ENCODE data around the gene HK2. TPM values are rescaled to one million over a fixed set of nuclear protein-coding genes. Genes with fewer than 3 reads are reported as not detected.

HK2 gene
- total RNA-seq, 5 donors from 2014 or later (not counting 1 experiment from before 2014, with no cell fraction given), result 8.6 to 14.4 (median 10.6) TPM

DNA sequence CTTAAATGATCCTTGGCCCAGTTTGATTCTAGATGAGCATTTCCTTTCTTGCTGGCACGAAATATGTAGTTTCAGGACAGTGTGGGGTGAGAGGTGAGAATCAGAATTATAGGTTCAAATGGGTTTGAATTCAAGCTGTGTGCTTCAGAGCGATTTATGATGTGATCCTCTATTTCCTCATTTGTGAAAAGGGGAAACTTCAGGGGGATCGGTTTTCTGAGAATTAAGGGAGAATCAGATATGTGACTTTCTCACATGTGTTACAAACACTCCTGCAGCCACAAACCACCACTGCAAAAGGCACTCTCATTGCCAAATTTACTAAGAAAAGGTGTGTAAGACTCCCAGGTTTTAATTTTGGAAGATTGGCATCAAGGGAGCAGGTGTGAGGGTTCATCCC is 24.4 kb downstream of the HK2 start:
- peaks cover 0 to 4% of the 10 kb centered on the region in 2 donors for H3K36me3 ChIP-seq (ENCODE audit: control insufficient read depth in 2 of 2, extremely low read depth in 1 of 2, insufficient read depth in 1 of 2, low read length in 1 of 2)
- no peak overlapping the region for H3K27ac ChIP-seq (ENCODE audit: low read length)
- WGBS (ENCODE audit: insufficient coverage), result 83% methylated on average over 1 of the region's 3 CpGs
- no peak overlapping the region for H3K4me3 Mint-ChIP-seq
- DNase-seq (no peak), ATAC-seq (replicated peaks in 1 of 4) (no peak)
- no peaks in the 10 kb centered on the region for H3K9me3 ChIP-seq
- no peak overlapping the region for H3K4me3 ChIP-seq (ENCODE audit: control insufficient read depth in 1 of 2, extremely low read depth in 1 of 2, low read length in 1 of 2)
- no peaks in the 10 kb centered on the region for H3K4me1 ChIP-seq (ENCODE audit: control insufficient read depth in 1 of 2, extremely low read depth in 1 of 2, insufficient read depth in 2 of 2, low read length in 2 of 2)
- POLR2A ChIA-PET, result interaction anchor here in 1 of 2 donors (0.6 kb wide), 1 partner anchor 21 kb away, joined by 4 read pairs; no protein-coding TSS in a partner anchor
- H3K27ac Mint-ChIP-seq, result no peak overlapping the region
- no peaks in the 10 kb centered on the region for H3K9me3 Mint-ChIP-seq
- CTCF ChIA-PET, result interaction anchor here (0.6 to 1.0 kb wide), 2 partner anchors 21 to 205 kb away, joined by 3 to 4 read pairs; no protein-coding TSS in a partner anchor
- peaks cover 17% of the 10 kb centered on the region for H3K36me3 Mint-ChIP-seq
- no peaks in the 10 kb centered on the region for H3K27me3 Mint-ChIP-seq
- peaks cover 0 to 33% (median 2%) of the 10 kb centered on the region in 3 donors for H3K4me1 Mint-ChIP-seq
- no peaks in the 10 kb centered on the region for H3K27me3 ChIP-seq (replicated peaks in 1 of 2; ENCODE audit: control insufficient read depth in 2 of 2, extremely low read depth in 1 of 2, insufficient read depth in 2 of 2, low read length in 1 of 2)

DNA sequence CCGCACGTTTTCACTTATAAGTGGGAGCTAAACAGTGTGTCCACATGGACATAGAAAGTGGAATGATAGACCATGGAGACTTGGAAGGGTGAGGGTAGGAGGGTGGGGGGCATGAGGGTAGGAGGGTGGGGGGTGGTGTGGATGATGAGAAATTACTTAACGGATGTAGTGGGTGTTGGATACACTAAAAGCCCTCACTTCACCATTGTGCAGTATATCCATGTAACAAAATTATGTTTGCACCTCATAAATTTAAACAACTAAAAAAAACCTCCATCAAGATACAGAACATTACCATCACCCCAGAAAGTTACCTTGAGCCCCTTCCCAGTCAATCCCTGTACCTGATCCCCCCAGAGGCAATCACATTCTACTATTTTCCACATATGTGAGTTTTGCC is 26.2 kb downstream of the HK2 start:
- Mint-ChIP-seq H3K4me3 (no peak overlapping the region), H3K9me3 (no peaks in the 10 kb centered on the region), H3K36me3 (peaks cover 14% of the 10 kb centered on the region), H3K4me1 (peaks cover 0 to 34% (median 4%) of the 10 kb centered on the region in 3 donors), H3K27me3 (no peaks in the 10 kb centered on the region), H3K27ac (no peak overlapping the region)
- DNase-seq (no peak), ATAC-seq (replicated peaks in 1 of 4) (no peak)
- 100% methylated on average over 2 of the region's 3 CpGs for WGBS (ENCODE audit: insufficient coverage)
- Histone ChIP-seq H3K9me3 (no peaks in the 10 kb centered on the region), H3K27ac (ENCODE audit: low read length) (no peak overlapping the region), H3K4me3 (ENCODE audit: control insufficient read depth in 1 of 2, extremely low read depth in 1 of 2, low read length in 1 of 2) (no peak overlapping the region), H3K27me3 (replicated peaks in 1 of 2; ENCODE audit: control insufficient read depth in 2 of 2, extremely low read depth in 1 of 2, insufficient read depth in 2 of 2, low read length in 1 of 2) (no peaks in the 10 kb centered on the region), H3K4me1 (ENCODE audit: control insufficient read depth in 1 of 2, extremely low read depth in 1 of 2, insufficient read depth in 2 of 2, low read length in 2 of 2) (no peaks in the 10 kb centered on the region), H3K36me3 (ENCODE audit: control insufficient read depth in 2 of 2, extremely low read depth in 1 of 2, insufficient read depth in 1 of 2, low read length in 1 of 2) (peaks cover 0 to 4% of the 10 kb centered on the region in 2 donors)
- ChIA-PET POLR2A (no interaction called here), CTCF (no interaction called here)

- Mint-ChIP-seq H3K4me3 (no peak overlapping the region), H3K27me3 (no peaks in the 10 kb centered on the region), H3K36me3 (peaks cover 9% of the 10 kb centered on the region), H3K27ac (no peak overlapping the region), H3K9me3 (no peaks in the 10 kb centered on the region), H3K4me1 (peaks cover 0 to 30% (median 4%) of the 10 kb centered on the region in 3 donors)
- WGBS (ENCODE audit: insufficient coverage), result 86% methylated on average over 1 of the region's 3 CpGs
- no peak for ATAC-seq (replicated peaks in 1 of 4)
- H3K9me3 ChIP-seq, result no peaks in the 10 kb centered on the region
- DNase-seq, result no peak
- no peaks in the 10 kb centered on the region for H3K4me1 ChIP-seq (ENCODE audit: control insufficient read depth in 1 of 2, extremely low read depth in 1 of 2, insufficient read depth in 2 of 2, low read length in 2 of 2)
- peaks cover 0 to 2% of the 10 kb centered on the region in 2 donors for H3K36me3 ChIP-seq (ENCODE audit: control insufficient read depth in 2 of 2, extremely low read depth in 1 of 2, insufficient read depth in 1 of 2, low read length in 1 of 2)
- ChIA-PET POLR2A (no interaction called here), CTCF (no interaction called here)
- H3K27ac ChIP-seq (ENCODE audit: low read length), result no peak overlapping the region
- no peak overlapping the region for H3K4me3 ChIP-seq (ENCODE audit: control insufficient read depth in 1 of 2, extremely low read depth in 1 of 2, low read length in 1 of 2)
- no peaks in the 10 kb centered on the region for H3K27me3 ChIP-seq (replicated peaks in 1 of 2; ENCODE audit: control insufficient read depth in 2 of 2, extremely low read depth in 1 of 2, insufficient read depth in 2 of 2, low read length in 1 of 2)
These were observed 26.6 kb downstream of the HK2 start for GRCh38 chr2:74860521-74860920.

GRCh38 chr2:74861531-74861930 is 27.6 kb downstream of the HK2 start:
- H3K4me3 ChIP-seq (ENCODE audit: control insufficient read depth in 1 of 2, extremely low read depth in 1 of 2, low read length in 1 of 2), result no peak overlapping the region
- WGBS (ENCODE audit: insufficient coverage), result 100% methylated on average over 1 of the region's 5 CpGs
- no peaks in the 10 kb centered on the region for H3K27me3 Mint-ChIP-seq
- no peaks in the 10 kb centered on the region for H3K36me3 ChIP-seq (ENCODE audit: control insufficient read depth in 2 of 2, extremely low read depth in 1 of 2, insufficient read depth in 1 of 2, low read length in 1 of 2)
- no peak overlapping the region for H3K27ac ChIP-seq (ENCODE audit: low read length)
- peaks cover 0 to 8% of the 10 kb centered on the region in 2 experiments for H3K4me1 ChIP-seq (ENCODE audit: control insufficient read depth in 1 of 2, extremely low read depth in 1 of 2, insufficient read depth in 2 of 2, low read length in 2 of 2)
- DNase-seq, result no peak
- CTCF ChIA-PET, result interaction anchor here in 1 of 2 donors (1.3 kb wide), 1 partner anchor 150 kb away, joined by 3 read pairs; no protein-coding TSS in a partner anchor
- H3K4me3 Mint-ChIP-seq, result no peak overlapping the region
- peaks cover 0 to 30% (median 8%) of the 10 kb centered on the region in 3 donors for H3K4me1 Mint-ChIP-seq
- no peaks in the 10 kb centered on the region for H3K27me3 ChIP-seq (replicated peaks in 1 of 2; ENCODE audit: control insufficient read depth in 2 of 2, extremely low read depth in 1 of 2, insufficient read depth in 2 of 2, low read length in 1 of 2)
- H3K27ac Mint-ChIP-seq, result no peak overlapping the region
- H3K9me3 ChIP-seq, result no peaks in the 10 kb centered on the region
- POLR2A ChIA-PET, result no interaction called here
- no peak for ATAC-seq (replicated peaks in 1 of 4)
- H3K9me3 Mint-ChIP-seq, result no peaks in the 10 kb centered on the region
- H3K36me3 Mint-ChIP-seq, result peaks cover 6% of the 10 kb centered on the region

GRCh38 chr2:74862020-74862964 is 28.4 kb downstream of the HK2 start:
- Histone ChIP-seq H3K27me3 (replicated peaks in 1 of 2; ENCODE audit: control insufficient read depth in 2 of 2, extremely low read depth in 1 of 2, insufficient read depth in 2 of 2, low read length in 1 of 2) (no peaks in the 10 kb centered on the region), H3K4me1 (ENCODE audit: control insufficient read depth in 1 of 2, extremely low read depth in 1 of 2, insufficient read depth in 2 of 2, low read length in 2 of 2) (peaks cover 0 to 8% of the 10 kb centered on the region in 2 experiments), H3K27ac (ENCODE audit: low read length) (no peak overlapping the region), H3K4me3 (ENCODE audit: control insufficient read depth in 1 of 2, extremely low read depth in 1 of 2, low read length in 1 of 2) (no peak overlapping the region), H3K36me3 (ENCODE audit: control insufficient read depth in 2 of 2, extremely low read depth in 1 of 2, insufficient read depth in 1 of 2, low read length in 1 of 2) (no peaks in the 10 kb centered on the region), H3K9me3 (no peaks in the 10 kb centered on the region)
- Mint-ChIP-seq H3K27ac (no peak overlapping the region), H3K9me3 (no peaks in the 10 kb centered on the region), H3K4me1 (peaks cover 0 to 27% (median 10%) of the 10 kb centered on the region in 3 donors), H3K27me3 (no peaks in the 10 kb centered on the region), H3K36me3 (peaks cover 5% of the 10 kb centered on the region), H3K4me3 (no peak overlapping the region)
- POLR2A ChIA-PET, result interaction anchor here in 1 of 2 donors (0.5 kb wide), 1 partner anchor 48 kb away, joined by 3 read pairs; no protein-coding TSS in a partner anchor
- WGBS (ENCODE audit: insufficient coverage), result 89% methylated on average over 10 of the region's 17 CpGs
- DNase-seq, result no peak
- CTCF ChIA-PET, result interaction anchor here in 1 of 2 donors (1.2 to 1.3 kb wide), 2 partner anchors 25 to 151 kb away, joined by 3 read pairs; no protein-coding TSS in a partner anchor
- ATAC-seq (replicated peaks in 1 of 4), result no peak

DNA sequence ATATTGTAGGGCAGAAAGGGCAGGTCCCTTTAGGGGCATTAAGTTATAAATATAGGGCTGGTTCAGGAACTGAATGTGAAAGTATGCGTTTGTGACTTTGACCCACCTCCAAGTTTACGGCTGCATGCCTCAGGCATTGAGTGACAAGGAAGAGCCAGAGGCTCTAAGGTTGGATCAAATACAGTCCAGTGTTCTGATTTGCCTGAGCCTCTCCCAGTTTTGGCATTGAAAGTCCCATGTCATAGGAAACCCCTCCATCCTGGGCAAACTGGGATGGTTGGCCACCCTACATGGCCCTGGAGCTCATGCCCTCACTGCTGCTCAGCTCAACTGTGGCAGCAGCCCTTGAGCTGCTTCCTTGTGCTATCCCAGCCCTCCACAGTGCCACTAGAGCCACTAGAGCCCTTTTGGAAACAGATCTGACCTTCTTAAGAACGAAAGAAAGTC is 29.9 kb downstream of the HK2 start:
- Histone ChIP-seq H3K27ac (ENCODE audit: low read length) (no peak overlapping the region), H3K36me3 (ENCODE audit: control insufficient read depth in 2 of 2, extremely low read depth in 1 of 2, insufficient read depth in 1 of 2, low read length in 1 of 2) (peaks cover 6 to 7% of the 10 kb centered on the region in 2 donors), H3K27me3 (replicated peaks in 1 of 2; ENCODE audit: control insufficient read depth in 2 of 2, extremely low read depth in 1 of 2, insufficient read depth in 2 of 2, low read length in 1 of 2) (no peaks in the 10 kb centered on the region), H3K9me3 (no peaks in the 10 kb centered on the region), H3K4me3 (ENCODE audit: control insufficient read depth in 1 of 2, extremely low read depth in 1 of 2, low read length in 1 of 2) (no peak overlapping the region), H3K4me1 (ENCODE audit: control insufficient read depth in 1 of 2, extremely low read depth in 1 of 2, insufficient read depth in 2 of 2, low read length in 2 of 2) (peaks cover 0 to 8% of the 10 kb centered on the region in 2 experiments)
- ChIA-PET POLR2A (no interaction called here), CTCF (interaction anchor here in 1 of 2 donors (1.2 kb wide), 1 partner anchor 27 kb away, joined by 3 read pairs; no protein-coding TSS in a partner anchor)
- Mint-ChIP-seq H3K36me3 (peaks cover 15% of the 10 kb centered on the region), H3K27ac (no peak overlapping the region), H3K4me3 (no peak overlapping the region), H3K4me1 (peaks cover 0 to 31% (median 15%) of the 10 kb centered on the region in 3 donors), H3K9me3 (no peaks in the 10 kb centered on the region), H3K27me3 (no peaks in the 10 kb centered on the region)
- DNase-seq, result no peak
- 85% methylated on average over 3 of the region's 3 CpGs for WGBS (ENCODE audit: insufficient coverage)
- no peak for ATAC-seq (replicated peaks in 1 of 4)

Measured in T-cell (primary cell).